ENCODE measurements around the gene DLGAP1.

- TF ChIP-seq CTCF (IDR thresholded peaks at IDR 0.05) = no peak
- TF ChIP-seq POLR2AphosphoS5 (IDR thresholded peaks at IDR 0.05) = no peak
- no peak for TF ChIP-seq POLR2A (IDR thresholded peaks at IDR 0.05)
Observed at GRCh38 chr18:3447068-3447894, 1007.8 kb downstream of the DLGAP1 start.

All from gastroesophageal sphincter (tissue), 3 donors.